ENCODE measurements around the gene GRB10. TPM values are rescaled to one million over a fixed set of nuclear protein-coding genes. Genes with fewer than 3 reads are reported as not detected.

Gene GRB10
- total RNA-seq, 4 donors from 2014 or later = 40.4 to 88.6 (median 61.1) TPM

- no peak for DNase-seq
- peak overlapping the region in 1 of 4 donors; percentile 29 for H3K27ac ChIP-seq
- H3K4me3 ChIP-seq = no peak overlapping the region
- no peak for ATAC-seq
- H3K27me3 ChIP-seq = no peaks in the 10 kb centered on the region
- no peaks in the 10 kb centered on the region for H3K36me3 ChIP-seq
- TF ChIP-seq POLR2A (IDR thresholded peaks at IDR 0.05) = no peak
- TF ChIP-seq CTCF (IDR thresholded peaks at IDR 0.05 in 4 of 5, conservative IDR thresholded peaks at IDR 0.05 in 1 of 5) = no peak
- in situ Hi-C loops (cut with MboI; ENCODE audit: low sequenced_read_pairs in 4 of 4) (no loop called here), intact Hi-C loops (cut with DNase I; ENCODE audit: low total_unique reads) (no loop called here)
- peaks cover 75 to 81% of the 10 kb centered on the region in 2 donors for H3K4me1 ChIP-seq
- H3K9me3 ChIP-seq = no peaks in the 10 kb centered on the region
These were observed 13.9 kb downstream of the GRB10 start for GRCh38 chr7:50768485-50769474.

- H3K4me1 ChIP-seq = peaks cover 73 to 81% of the 10 kb centered on the region in 2 donors
- TF ChIP-seq POLR2A (IDR thresholded peaks at IDR 0.05) = no peak
- TF ChIP-seq CTCF (IDR thresholded peaks at IDR 0.05 in 4 of 5, conservative IDR thresholded peaks at IDR 0.05 in 1 of 5) = no peak
These were observed 15.9 kb downstream of the GRB10 start for GRCh38 chr7:50766849-50767207.

GRCh38 chr7:50766106-50766848, 16.4 kb downstream of the GRB10 start:
- in situ Hi-C loops (cut with MboI; ENCODE audit: low sequenced_read_pairs in 4 of 4) (no loop called here), intact Hi-C loops (cut with DNase I; ENCODE audit: low total_unique reads) (no loop called here)
- TF ChIP-seq CTCF (IDR thresholded peaks at IDR 0.05 in 4 of 5, conservative IDR thresholded peaks at IDR 0.05 in 1 of 5) (no peak), POLR2A (IDR thresholded peaks at IDR 0.05) (no peak)
- ATAC-seq (no peak), DNase-seq (no peak)
- no peak overlapping the region for H3K27ac ChIP-seq
- H3K4me3 ChIP-seq = no peak overlapping the region
- H3K27me3 ChIP-seq = no peaks in the 10 kb centered on the region
- H3K4me1 ChIP-seq = peaks cover 68 to 77% of the 10 kb centered on the region in 2 donors
- no peaks in the 10 kb centered on the region for H3K9me3 ChIP-seq
- no peaks in the 10 kb centered on the region for H3K36me3 ChIP-seq

More at GRCh38 chr7:50766849-50767207, 15.9 kb downstream of the GRB10 start:
- Histone ChIP-seq H3K4me3 (no peak overlapping the region), H3K9me3 (no peaks in the 10 kb centered on the region), H3K36me3 (no peaks in the 10 kb centered on the region), H3K27me3 (no peaks in the 10 kb centered on the region), H3K27ac (no peak overlapping the region)
- DNase-seq = no peak
- intact Hi-C loops (cut with DNase I; ENCODE audit: low total_unique reads) = no loop called here
- in situ Hi-C loops (cut with MboI; ENCODE audit: low sequenced_read_pairs in 4 of 4) = no loop called here
- ATAC-seq = no peak

GRCh38 chr7:50762337-50762736, 20.4 kb downstream of the GRB10 start:
- Histone ChIP-seq H3K4me1 (peaks cover 37 to 39% of the 10 kb centered on the region in 2 donors), H3K36me3 (no peaks in the 10 kb centered on the region), H3K27me3 (no peaks in the 10 kb centered on the region), H3K4me3 (no peak overlapping the region), H3K9me3 (no peaks in the 10 kb centered on the region), H3K27ac (no peak overlapping the region)
- in situ Hi-C loops (cut with MboI; ENCODE audit: low sequenced_read_pairs in 4 of 4) = no loop called here
- no peak for TF ChIP-seq CTCF (IDR thresholded peaks at IDR 0.05 in 4 of 5, conservative IDR thresholded peaks at IDR 0.05 in 1 of 5)
- no peak for TF ChIP-seq POLR2A (IDR thresholded peaks at IDR 0.05)
- no peak for ATAC-seq
- intact Hi-C loops (cut with DNase I; ENCODE audit: low total_unique reads) = no loop called here
- no peak for DNase-seq
